H9 (cell line): Measurements from ENCODE around the gene CREB5. TPM values are rescaled to one million over a fixed set of nuclear protein-coding genes. Genes with fewer than 3 reads are reported as not detected.

Experiments used
- DNase-seq: peaks from one replicate; pipeline ENCODE4 v3.0.0-alpha.2; 2017
- H2AFZ ChIP-seq: one replicate; pipeline ENCODE4 v1.6.1; 2013; ENCODE audit warnings: mild to moderate bottlenecking, low read length, control low read depth, moderate library complexity
- H2AK5ac ChIP-seq: 2 replicates; pipeline ENCODE4 v1.6.1; 2013; ENCODE audit warnings: low read length, control low read depth, mixed read lengths; ENCODE audit not compliant: insufficient read length
- H2BK120ac ChIP-seq: one replicate; pipeline ENCODE4 v1.6.1; 2013; ENCODE audit warnings: low read depth, mild to moderate bottlenecking, low read length, control low read depth, inconsistent platforms; ENCODE audit not compliant: poor library complexity, severe bottlenecking
- H2BK12ac ChIP-seq: 2 replicates; pipeline ENCODE4 v1.6.1; 2013; ENCODE audit warnings: low read length, control low read depth, mixed read lengths, low read depth; ENCODE audit not compliant: insufficient read length
- H2BK15ac ChIP-seq: 2 replicates; pipeline ENCODE4 v1.6.1; 2013; ENCODE audit warnings: low read depth, low read length, control low read depth
- H2BK20ac ChIP-seq: one replicate; pipeline ENCODE4 v1.6.1; 2013; ENCODE audit warnings: low read depth, mild to moderate bottlenecking, low read length, control low read depth, inconsistent platforms; ENCODE audit not compliant: poor library complexity, severe bottlenecking
- H2BK5ac ChIP-seq: 2 replicates; pipeline ENCODE4 v1.6.1; 2013; ENCODE audit warnings: low read length, control low read depth, mixed read lengths; ENCODE audit not compliant: insufficient read length
- H3K14ac ChIP-seq: 2 replicates; pipeline ENCODE4 v1.6.1; 2013; ENCODE audit warnings: low read length, control low read depth; ENCODE audit not compliant: insufficient read depth
- H3K18ac ChIP-seq: 2 replicates; pipeline ENCODE4 v1.6.1; 2013; ENCODE audit warnings: low read depth, mild to moderate bottlenecking, mixed read lengths, low read length, control low read depth; ENCODE audit not compliant: insufficient read length
- H3K23ac ChIP-seq: 2 replicates; pipeline ENCODE4 v1.6.1; 2013; ENCODE audit warnings: low read length, control low read depth, mixed read lengths, low read depth; ENCODE audit not compliant: insufficient read length
- H3K23me2 ChIP-seq: 2 replicates; pipeline ENCODE4 v1.6.1; 2013; ENCODE audit warnings: low read depth, mild to moderate bottlenecking, mixed read lengths, low read length, control low read depth; ENCODE audit not compliant: insufficient read length, poor library complexity, severe bottlenecking
- H3K27ac ChIP-seq: 2 replicates; pipeline ENCODE4 v1.5.1; 2013; ENCODE audit warnings: low read length, control low read depth, mixed read lengths, low read depth; ENCODE audit not compliant: insufficient read length
- H3K27me3 ChIP-seq: 2 replicates; pipeline ENCODE4 v1.6.1; 2013; ENCODE audit warnings: low read length, control low read depth, inconsistent platforms; ENCODE audit not compliant: insufficient read depth
- H3K4ac ChIP-seq: 2 replicates; pipeline ENCODE4 v1.6.1; 2013; ENCODE audit warnings: low read depth, mild to moderate bottlenecking, control low read depth, inconsistent platforms, low read length, moderate library complexity
- H3K4me1 ChIP-seq: 2 replicates; pipeline ENCODE4 v1.6.1; 2013; ENCODE audit warnings: low read length, control low read depth, inconsistent platforms; ENCODE audit not compliant: insufficient read depth
- H3K4me2 ChIP-seq: 2 replicates; pipeline ENCODE4 v1.6.1; 2013; ENCODE audit warnings: low read length, control low read depth, mixed read lengths; ENCODE audit not compliant: insufficient read length, insufficient read depth
- H3K56ac ChIP-seq: 2 replicates; pipeline ENCODE4 v1.6.1; 2013; ENCODE audit warnings: low read depth, mild to moderate bottlenecking, mixed read lengths, low read length, control low read depth; ENCODE audit not compliant: insufficient read length
- H3K79me1 ChIP-seq: 2 replicates; pipeline ENCODE4 v1.6.1; 2013; ENCODE audit warnings: low read depth, mild to moderate bottlenecking, moderate library complexity, low read length, control low read depth, inconsistent platforms; ENCODE audit not compliant: insufficient read depth, poor library complexity, severe bottlenecking
- H3K79me2 ChIP-seq: 2 replicates; pipeline ENCODE4 v1.6.1; 2013; ENCODE audit warnings: low read length, control low read depth, inconsistent platforms; ENCODE audit not compliant: insufficient read depth
- H3K9ac ChIP-seq: 2 replicates; pipeline ENCODE4 v1.6.1; 2013; ENCODE audit warnings: low read length, control low read depth, mixed read lengths; ENCODE audit not compliant: insufficient read length; ENCODE audit errors: extremely low read depth
- H3K9me3 ChIP-seq: one replicate; pipeline ENCODE4 v1.6.1; 2013; ENCODE audit warnings: low read depth, low read length, inconsistent platforms; ENCODE audit not compliant: control insufficient read depth
- H3T11ph ChIP-seq: one replicate; pipeline ENCODE4 v1.6.1; 2013; ENCODE audit warnings: mild to moderate bottlenecking, low read length, control low read depth, inconsistent platforms
- H4K20me1 ChIP-seq: one replicate; pipeline ENCODE4 v1.6.1; 2013; ENCODE audit not compliant: control insufficient read depth, insufficient read length, insufficient read depth
- H4K5ac ChIP-seq: 2 replicates; pipeline ENCODE4 v1.6.1; 2013; ENCODE audit warnings: low read depth, mild to moderate bottlenecking, mixed read lengths, low read length, control low read depth; ENCODE audit not compliant: insufficient read length
- H4K8ac ChIP-seq: replicated peaks from 2 replicates; pipeline ENCODE4 v1.6.1; 2013; ENCODE audit warnings: low read length, control low read depth, mixed read lengths, low read depth; ENCODE audit not compliant: insufficient read length
- H4K91ac ChIP-seq: 2 replicates; pipeline ENCODE4 v1.6.1; 2013; ENCODE audit warnings: low read depth, mild to moderate bottlenecking, moderate library complexity, mixed read lengths, low read length, control low read depth; ENCODE audit not compliant: insufficient read length
- H3K27ac Mint-ChIP-seq, 3 experiments: 2 replicates in 2 of 3; 3 replicates in 1 of 3; pipeline ENCODE4 v1.8.0; 2020 to 2021; ENCODE audit warnings: mixed read lengths in 3 of 3, mild to moderate bottlenecking in 1 of 3, moderate library complexity in 1 of 3
- H3K27me3 Mint-ChIP-seq: 2 replicates; pipeline ENCODE4 v1.8.0; 2021; ENCODE audit warnings: low read depth, mild to moderate bottlenecking, moderate library complexity, mixed read lengths
- H3K36me3 Mint-ChIP-seq, 3 experiments: 2 replicates in 2 of 3; 3 replicates in 1 of 3; pipeline ENCODE4 v1.8.0; 2020 to 2021; ENCODE audit warnings: low read depth in 3 of 3, mixed read lengths in 3 of 3; ENCODE audit not compliant: insufficient read depth in 1 of 3
- H3K4me1 Mint-ChIP-seq, 2 experiments: 2 replicates each; pipeline ENCODE4 v1.8.0; 2020; ENCODE audit warnings: mixed read lengths in 2 of 2
- H3K4me3 Mint-ChIP-seq, 2 experiments: 2 replicates in 1 of 2; 3 replicates in 1 of 2; pipeline ENCODE4 v1.8.0; 2020 to 2021; ENCODE audit warnings: mild to moderate bottlenecking in 2 of 2, mixed read lengths in 2 of 2, moderate library complexity in 1 of 2
- H3K9me3 Mint-ChIP-seq, 2 experiments: 2 replicates in 1 of 2; 3 replicates in 1 of 2; pipeline ENCODE4 v1.8.0; 2020; ENCODE audit warnings: mild to moderate bottlenecking in 2 of 2, mixed read lengths in 2 of 2, moderate library complexity in 1 of 2
- WGBS: extraction: QIAGEN DNeasy Blood & Tissue Kit; methylation state at CpG from one replicate; pipeline ENCODE4 v1.1.7; 2013; ENCODE audit warnings: missing lambda C conversion rate, low lambda C conversion rate, mixed read lengths; ENCODE audit not compliant: insufficient read length; ENCODE audit errors: extremely low coverage; 5-methylcytosine and 5-hydroxymethylcytosine counted together
- total RNA-seq: library from RNA; stranded (reverse); gene quantifications from 2 replicates; pipeline ENCODE4 v1.2.1, GENCODE V29; 2021
- TF ChIP-seq, protein P1 (sequence below): fragments of 200-600 bp; sonication (generic); conservative IDR thresholded peaks from 3 replicates; pipeline ENCODE4 v1.8.0; 2021; ENCODE audit warnings: antibody characterized with exemption, mild to moderate bottlenecking

Gene CREB5
- total RNA-seq, 1 experiment from 2014 or later: 4.0 TPM

DNA sequence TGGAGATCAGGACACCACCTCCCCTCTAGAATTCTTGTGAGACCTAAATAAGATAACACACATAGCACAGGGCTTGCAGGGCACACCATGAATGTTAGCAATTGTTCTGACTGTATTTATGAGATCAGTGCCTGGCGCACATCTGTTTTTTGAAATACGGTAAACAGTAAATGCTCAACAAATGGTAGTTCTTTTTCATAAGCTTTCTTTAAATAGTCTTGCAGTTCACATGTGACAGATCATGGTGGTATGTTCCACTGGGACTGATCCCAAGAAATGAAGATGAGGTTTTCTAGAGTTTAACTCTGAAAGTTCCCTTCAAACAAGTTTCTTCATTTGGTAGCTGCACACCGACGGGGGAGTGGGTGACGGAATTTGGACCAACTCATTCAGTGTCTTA lies 34.8 kb downstream of the CREB5 start:
- no peaks in the 10 kb centered on the region; a peak in 1 of 5 replicates for H3K9me3 Mint-ChIP-seq
- no peak overlapping the region for H3K4ac ChIP-seq
- no peak overlapping the region for H2BK20ac ChIP-seq
- no peaks in the 10 kb centered on the region; a peak in 1 of 7 replicates for H3K36me3 Mint-ChIP-seq
- no peak overlapping the region for H2BK12ac ChIP-seq
- H4K5ac ChIP-seq: no peak overlapping the region
- H3K27ac Mint-ChIP-seq: no peak overlapping the region
- no peaks in the 10 kb centered on the region for H3K4me1 ChIP-seq
- no peak overlapping the region for H3K23ac ChIP-seq
- DNase-seq: no peak
- TF ChIP-seq, protein P1, sequence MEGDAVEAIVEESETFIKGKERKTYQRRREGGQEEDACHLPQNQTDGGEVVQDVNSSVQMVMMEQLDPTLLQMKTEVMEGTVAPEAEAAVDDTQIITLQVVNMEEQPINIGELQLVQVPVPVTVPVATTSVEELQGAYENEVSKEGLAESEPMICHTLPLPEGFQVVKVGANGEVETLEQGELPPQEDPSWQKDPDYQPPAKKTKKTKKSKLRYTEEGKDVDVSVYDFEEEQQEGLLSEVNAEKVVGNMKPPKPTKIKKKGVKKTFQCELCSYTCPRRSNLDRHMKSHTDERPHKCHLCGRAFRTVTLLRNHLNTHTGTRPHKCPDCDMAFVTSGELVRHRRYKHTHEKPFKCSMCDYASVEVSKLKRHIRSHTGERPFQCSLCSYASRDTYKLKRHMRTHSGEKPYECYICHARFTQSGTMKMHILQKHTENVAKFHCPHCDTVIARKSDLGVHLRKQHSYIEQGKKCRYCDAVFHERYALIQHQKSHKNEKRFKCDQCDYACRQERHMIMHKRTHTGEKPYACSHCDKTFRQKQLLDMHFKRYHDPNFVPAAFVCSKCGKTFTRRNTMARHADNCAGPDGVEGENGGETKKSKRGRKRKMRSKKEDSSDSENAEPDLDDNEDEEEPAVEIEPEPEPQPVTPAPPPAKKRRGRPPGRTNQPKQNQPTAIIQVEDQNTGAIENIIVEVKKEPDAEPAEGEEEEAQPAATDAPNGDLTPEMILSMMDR: no peak
- H3K27me3 Mint-ChIP-seq: peaks cover 1% of the 10 kb centered on the region; the same call in 1 of the 2 replicates
- H3K79me1 ChIP-seq: no peaks in the 10 kb centered on the region
- H3K4me1 Mint-ChIP-seq: peaks cover 0 to 11% of the 10 kb centered on the region in 2 experiments; a peak in 2 of 4 replicates
- no peak overlapping the region for H3K14ac ChIP-seq
- H4K8ac ChIP-seq: no peak overlapping the region
- H4K20me1 ChIP-seq: no peaks in the 10 kb centered on the region
- H3K9me3 ChIP-seq: no peaks in the 10 kb centered on the region
- no peak overlapping the region for H2BK15ac ChIP-seq
- no peak overlapping the region for H3K27ac ChIP-seq
- H3K56ac ChIP-seq: no peak overlapping the region
- no peak overlapping the region for H3K9ac ChIP-seq
- no peak overlapping the region for H3T11ph ChIP-seq
- no peaks in the 10 kb centered on the region; the same call in 1 of the 2 replicates for H3K79me2 ChIP-seq
- H3K4me2 ChIP-seq: no peak overlapping the region
- no peak overlapping the region for H3K18ac ChIP-seq
- H2BK120ac ChIP-seq: no peak overlapping the region
- no peaks in the 10 kb centered on the region for H3K23me2 ChIP-seq
- H2BK5ac ChIP-seq: no peak overlapping the region
- no peak overlapping the region for H3K4me3 Mint-ChIP-seq
- no peaks in the 10 kb centered on the region for H3K27me3 ChIP-seq
- no peak overlapping the region for H2AFZ ChIP-seq
- no CpG with 5 or more reads among the region's 5 CpGs for WGBS
- no peak overlapping the region for H2AK5ac ChIP-seq
- no peak overlapping the region for H4K91ac ChIP-seq
